K562 treated with DMSO at 1 percent for 12 hours (cell line): ENCODE data around the gene RPS19BP1. TPM values are rescaled to one million over a fixed set of nuclear protein-coding genes. Genes with fewer than 3 reads are reported as not detected.

Source experiments
- total RNA-seq: library from RNA; unstranded; fragments of 300-600 nt; gene quantifications from 2 replicates; pipeline ENCODE4 v1.2.3, GENCODE V29; 2022; ENCODE audit not compliant: insufficient read depth

Gene RPS19BP1
- 121 and 198 TPM in 2 replicates for total RNA-seq

GRCh38 chr22:39532215-39533073 lies at the start of gene RPS19BP1:
RPS19BP1 (minus strand) TSS chr22:39532748; CDS start chr22:39532738, 10 bp downstream.

GRCh38 chr22:39570665-39571064 lies 38.1 kb upstream of the RPS19BP1 start, which contains the start of gene CACNA1I:
CACNA1I (plus strand) TSS chr22:39570753; CDS start chr22:39570753, 0 bp downstream.

GRCh38 chr22:39520226-39521105 lies 12.1 kb downstream of the RPS19BP1 start, which contains the start of gene ATF4:
ATF4 (plus strand) TSS chr22:39520562; CDS start chr22:39521446, 884 bp downstream.

GRCh38 chr22:39502109-39502788 lies 30.3 kb downstream of the RPS19BP1 start, which contains the start of gene MIEF1:
MIEF1 (plus strand) TSS chr22:39502290; CDS start chr22:39511295, 9,005 bp downstream.

Other genes starting within 250 kb of the RPS19BP1 start
- 3,946 and 4,438 TPM in 2 replicates for gene RPL3, start 213.1 kb downstream of the RPS19BP1 start, total RNA-seq
- gene SYNGR1, start 182.8 kb downstream of the RPS19BP1 start, total RNA-seq, result 12.8 and 14.7 TPM in 2 replicates
- 13.6 and 20.5 TPM in 2 replicates for gene TAB1, start 133.0 kb downstream of the RPS19BP1 start, total RNA-seq
- gene MGAT3, start 75.7 kb downstream of the RPS19BP1 start, total RNA-seq, result 3.1 and 6.0 TPM in 2 replicates
- 8.8 and 23.5 TPM in 2 replicates for gene MIEF1, start 30.5 kb downstream of the RPS19BP1 start, total RNA-seq
- 793 and 802 TPM in 2 replicates for gene ATF4, start 12.2 kb downstream of the RPS19BP1 start, total RNA-seq
- gene CACNA1I, start 38.0 kb upstream of the RPS19BP1 start, total RNA-seq, result 0.09 and 0.75 TPM in 2 replicates